ENCODE data around the gene COL11A1. TPM values are rescaled to one million over a fixed set of nuclear protein-coding genes. Genes with fewer than 3 reads are reported as not detected.

The COL11A1 gene
- total RNA-seq, 1 experiment from 2014 or later = 0.05 TPM

DNA sequence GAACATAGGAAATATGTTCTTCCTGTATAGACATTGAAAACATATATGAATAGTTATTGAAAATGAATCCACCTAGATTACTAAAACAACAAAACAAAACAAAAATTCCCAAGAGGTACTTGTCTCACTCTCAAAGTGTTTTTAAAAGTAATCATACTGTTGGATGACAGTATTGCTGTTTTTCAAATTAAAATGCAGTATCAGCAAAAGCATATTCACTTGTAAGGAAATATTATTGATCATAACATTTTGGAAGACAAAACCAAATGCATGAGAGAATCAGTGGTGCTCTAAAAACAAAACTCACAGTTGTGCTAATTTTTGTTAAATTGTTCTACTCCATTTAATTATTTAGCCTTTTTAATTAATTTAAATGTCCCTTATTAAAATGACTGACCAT, 131.0 kb downstream of the COL11A1 start:
- intact Hi-C loops (cut with micrococcal nuclease) = no loop called here
- no peak overlapping the region for H3K4me2 ChIP-seq (ENCODE audit: low read length)
- POLR2A ChIA-PET = no interaction called here
- H3K27ac ChIP-seq (ENCODE audit: low read depth, low read length) = no peak overlapping the region
- BruUV-seq (replicated peaks) = no TSS peak
- CTCF ChIA-PET = no interaction called here
- H3K4me3 ChIP-seq (replicated peaks in 1 of 2; ENCODE audit: low read depth in 1 of 2, low read length in 2 of 2) = no peak overlapping the region
- H4K20me1 ChIP-seq (ENCODE audit: insufficient read depth) = no peaks in the 10 kb centered on the region
- ATAC-seq (no peak), DNase-seq (ENCODE audit: low read depth, low spot score) (no peak)
- H3K79me2 ChIP-seq (ENCODE audit: insufficient read depth, low read length) = no peaks in the 10 kb centered on the region
- no peaks in the 10 kb centered on the region for H3K27me3 ChIP-seq (ENCODE audit: insufficient read depth, low read length)
- H3K9ac ChIP-seq (ENCODE audit: low read length) = no peak overlapping the region
- no peak overlapping the region for H2AFZ ChIP-seq (ENCODE audit: low read depth, low read length, poor library complexity, severe bottlenecking)
- RAD21 ChIA-PET (ENCODE audit: low non-redundant PET in 1 of 2, low total read pairs in 2 of 2, uncharacterized antibody in 2 of 2, unreplicated experiment in 2 of 2) = no interaction called here
- no peaks in the 10 kb centered on the region; the same call in 1 of the 2 replicates for H3K9me2 ChIP-seq (ENCODE audit: insufficient read depth)
- TF ChIP-seq ZFX (IDR thresholded peaks at IDR 0.05) (no peak), YY1 (IDR thresholded peaks at IDR 0.05; ENCODE audit: extremely low read depth, insufficient replicate concordance, low read depth, low read length) (no peak), CBX3 (IDR thresholded peaks at IDR 0.05; ENCODE audit: low read depth) (no peak), EZH2phosphoT487 (IDR thresholded peaks at IDR 0.05; ENCODE audit: borderline replicate concordance) (no peak), TCF7L2 (IDR thresholded peaks at IDR 0.05; ENCODE audit: borderline replicate concordance, extremely low read depth, insufficient read depth, insufficient read length) (no peak), SP1 (IDR thresholded peaks at IDR 0.05; ENCODE audit: low read depth) (no peak), FOSL1 (IDR thresholded peaks at IDR 0.05; ENCODE audit: low read depth) (no peak), ELF1 (IDR thresholded peaks at IDR 0.05; ENCODE audit: borderline replicate concordance, low read depth) (no peak), POLR2AphosphoS5 (IDR thresholded peaks at IDR 0.05; ENCODE audit: low read depth, low read length) (no peak), JUND (IDR thresholded peaks at IDR 0.05) (no peak)
- TF ChIP-seq, protein P1, sequence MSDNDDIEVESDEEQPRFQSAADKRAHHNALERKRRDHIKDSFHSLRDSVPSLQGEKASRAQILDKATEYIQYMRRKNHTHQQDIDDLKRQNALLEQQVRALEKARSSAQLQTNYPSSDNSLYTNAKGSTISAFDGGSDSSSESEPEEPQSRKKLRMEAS (IDR thresholded peaks at IDR 0.05) = no peak
- TF ChIP-seq, protein P2, sequence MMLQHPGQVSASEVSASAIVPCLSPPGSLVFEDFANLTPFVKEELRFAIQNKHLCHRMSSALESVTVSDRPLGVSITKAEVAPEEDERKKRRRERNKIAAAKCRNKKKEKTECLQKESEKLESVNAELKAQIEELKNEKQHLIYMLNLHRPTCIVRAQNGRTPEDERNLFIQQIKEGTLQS (IDR thresholded peaks at IDR 0.05) = no peak
- TF ChIP-seq, protein P3, sequence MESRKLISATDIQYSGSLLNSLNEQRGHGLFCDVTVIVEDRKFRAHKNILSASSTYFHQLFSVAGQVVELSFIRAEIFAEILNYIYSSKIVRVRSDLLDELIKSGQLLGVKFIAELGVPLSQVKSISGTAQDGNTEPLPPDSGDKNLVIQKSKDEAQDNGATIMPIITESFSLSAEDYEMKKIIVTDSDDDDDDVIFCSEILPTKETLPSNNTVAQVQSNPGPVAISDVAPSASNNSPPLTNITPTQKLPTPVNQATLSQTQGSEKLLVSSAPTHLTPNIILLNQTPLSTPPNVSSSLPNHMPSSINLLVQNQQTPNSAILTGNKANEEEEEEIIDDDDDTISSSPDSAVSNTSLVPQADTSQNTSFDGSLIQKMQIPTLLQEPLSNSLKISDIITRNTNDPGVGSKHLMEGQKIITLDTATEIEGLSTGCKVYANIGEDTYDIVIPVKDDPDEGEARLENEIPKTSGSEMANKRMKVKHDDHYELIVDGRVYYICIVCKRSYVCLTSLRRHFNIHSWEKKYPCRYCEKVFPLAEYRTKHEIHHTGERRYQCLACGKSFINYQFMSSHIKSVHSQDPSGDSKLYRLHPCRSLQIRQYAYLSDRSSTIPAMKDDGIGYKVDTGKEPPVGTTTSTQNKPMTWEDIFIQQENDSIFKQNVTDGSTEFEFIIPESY (IDR thresholded peaks at IDR 0.05; ENCODE audit: extremely low read depth, insufficient replicate concordance, low read length) = no peak
- no peaks in the 10 kb centered on the region for H3K36me3 ChIP-seq (ENCODE audit: control insufficient read depth in 1 of 2, insufficient read depth in 2 of 2, low read length in 2 of 2)
- H3K9me3 ChIP-seq (ENCODE audit: control insufficient read depth in 1 of 2, insufficient read depth in 1 of 2, low read depth in 1 of 2, low read length in 2 of 2) = no peaks in the 10 kb centered on the region
- no peaks in the 10 kb centered on the region for H3K4me1 ChIP-seq (ENCODE audit: control insufficient read depth in 1 of 2, insufficient read depth in 2 of 2, low read length in 2 of 2)
